CD14-positive monocyte (primary cell): ENCODE data around the gene OR2V1. TPM values are rescaled to one million over a fixed set of nuclear protein-coding genes. Genes with fewer than 3 reads are reported as not detected.

Source experiments
- DNase-seq, 3 donors: peaks; one replicate each; pipeline ENCODE4 v3.0.0-alpha.2; 2011 to 2022
- H2AFZ ChIP-seq: 2 replicates; pipeline ENCODE4 v1.6.0; 2012; ENCODE audit warnings: mild to moderate bottlenecking, low read depth, low read length, inconsistent platforms; ENCODE audit not compliant: insufficient read depth, poor library complexity, severe bottlenecking
- H3K27ac ChIP-seq, 2 donors: 1 replicate in 1 of 2; 2 replicates in 1 of 2; pipeline ENCODE4 v1.5.1; 2012 to 2013; ENCODE audit warnings: low read length in 2 of 2, control low read depth in 1 of 2, inconsistent platforms in 1 of 2, low read depth in 1 of 2, mild to moderate bottlenecking in 1 of 2
- H3K27me3 ChIP-seq, 2 donors: one replicate each; pipeline versions ENCODE4 v1.6.0 to v1.6.1; 2011 to 2013; ENCODE audit warnings: low read length in 2 of 2; ENCODE audit not compliant: control insufficient read depth in 2 of 2, insufficient read depth in 2 of 2
- H3K36me3 ChIP-seq, 2 donors: replicated peaks in 1 of 2; 1 replicate in 1 of 2; 2 replicates in 1 of 2; pipeline versions ENCODE4 v1.5.1 to v1.6.1; 2012 to 2013; ENCODE audit warnings: low read length in 2 of 2, control low read depth in 1 of 2, inconsistent platforms in 1 of 2, mild to moderate bottlenecking in 1 of 2; ENCODE audit not compliant: insufficient read depth in 2 of 2, control insufficient read depth in 1 of 2
- H3K4me1 ChIP-seq, 2 donors: 1 replicate in 1 of 2; 2 replicates in 1 of 2; pipeline versions ENCODE4 v1.5.1 to v1.6.1; 2012 to 2013; ENCODE audit warnings: low read length in 2 of 2, control low read depth in 1 of 2, inconsistent platforms in 1 of 2, mild to moderate bottlenecking in 1 of 2, moderate library complexity in 1 of 2; ENCODE audit not compliant: insufficient read depth in 2 of 2, control insufficient read depth in 1 of 2
- H3K4me2 ChIP-seq: replicated peaks from 2 replicates; pipeline ENCODE3; 2012; ENCODE audit warnings: low read length, moderate library complexity, mild to moderate bottlenecking; ENCODE audit not compliant: poor library complexity, severe bottlenecking; ENCODE audit errors: extremely low read depth
- H3K4me3 ChIP-seq, 3 experiments: fragments of 200-600 bp in 1 of 3; sonication (generic) in 1 of 3; replicated peaks in 1 of 3; 1 replicate in 2 of 3; 2 replicates in 1 of 3; pipeline ENCODE4 v1.5.1; 2011 to 2013; ENCODE audit warnings: low read length in 3 of 3, mild to moderate bottlenecking in 3 of 3, control low read depth in 2 of 3, low read depth in 2 of 3, inconsistent platforms in 1 of 3, moderate library complexity in 1 of 3
- H3K79me2 ChIP-seq: 2 replicates; pipeline ENCODE4 v1.6.0; 2012; ENCODE audit warnings: mild to moderate bottlenecking, control low read depth, inconsistent platforms, low read length, moderate library complexity; ENCODE audit not compliant: insufficient read depth
- H3K9ac ChIP-seq: 2 replicates; pipeline ENCODE4 v1.6.0; 2017; ENCODE audit warnings: low read length, mild to moderate bottlenecking; ENCODE audit not compliant: insufficient read depth, poor library complexity, severe bottlenecking
- H3K9me3 ChIP-seq, 2 donors: replicated peaks in 1 of 2; 1 replicate in 1 of 2; 2 replicates in 1 of 2; pipeline versions ENCODE4 v1.5.1 to v1.6.1; 2012 to 2013; ENCODE audit warnings: low read length in 2 of 2, control low read depth in 1 of 2; ENCODE audit not compliant: control insufficient read depth in 1 of 2, insufficient read depth in 1 of 2
- H4K20me1 ChIP-seq: 2 replicates; pipeline ENCODE4 v1.6.0; 2012; ENCODE audit warnings: mild to moderate bottlenecking, low read length, control low read depth, moderate library complexity; ENCODE audit not compliant: insufficient read depth
- H3K27ac Mint-ChIP-seq, 7 donors: one replicate each; pipeline ENCODE4 v1.8.0; 2020; ENCODE audit warnings: mild to moderate bottlenecking in 7 of 7, mixed read lengths in 7 of 7, moderate library complexity in 6 of 7, inconsistent platforms in 2 of 7
- H3K27me3 Mint-ChIP-seq, 3 donors: one replicate each; pipeline ENCODE4 v1.8.0; 2021 to 2022; ENCODE audit warnings: low read depth in 3 of 3, mild to moderate bottlenecking in 3 of 3, mixed read lengths in 3 of 3, moderate library complexity in 3 of 3, inconsistent platforms in 1 of 3
- H3K36me3 Mint-ChIP-seq, 2 donors: one replicate each; pipeline ENCODE4 v1.8.0; 2020; ENCODE audit warnings: mixed read lengths in 2 of 2, inconsistent platforms in 1 of 2, mild to moderate bottlenecking in 1 of 2
- H3K4me1 Mint-ChIP-seq: one replicate; pipeline ENCODE4 v1.8.0; 2020; ENCODE audit warnings: mild to moderate bottlenecking, mixed read lengths
- H3K4me3 Mint-ChIP-seq, 2 donors: one replicate each; pipeline ENCODE4 v1.8.0; 2020; ENCODE audit warnings: mild to moderate bottlenecking in 2 of 2, mixed read lengths in 2 of 2, moderate library complexity in 1 of 2
- H3K9me3 Mint-ChIP-seq, 7 donors: one replicate each; pipeline ENCODE4 v1.8.0; 2020 to 2022; ENCODE audit warnings: mixed read lengths in 7 of 7, mild to moderate bottlenecking in 6 of 7, moderate library complexity in 6 of 7, inconsistent platforms in 2 of 7
- WGBS: methylation state at CpG from one replicate; pipeline ENCODE4 v1.1.5; 2013; ENCODE audit warnings: missing lambda C conversion rate; ENCODE audit not compliant: insufficient coverage; 5-methylcytosine and 5-hydroxymethylcytosine counted together
- intact Hi-C, 2 donors: fragments of 100-400 bp; cut with micrococcal nuclease; formaldehyde crosslinking; loops; one replicate each; pipeline versions ENCODE4 v1.15.0 to v1.15.1; 2023
- polyA plus RNA-seq, 3 donors: library from polyadenylated mRNA; depleted of rRNA in 1 of 3; unstranded in 2 of 3; stranded (reverse) in 1 of 3; fragments of 300-500 nt in 2 of 3; fragments of >200 nt in 1 of 3; fragmentation: Illumina TruSeq in 2 of 3; gene quantifications; 1 replicate in 2 of 3; 2 replicates in 1 of 3; pipeline ENCODE4 v1.2.3, GENCODE V29; 2012 to 2021
- TF ChIP-seq, protein P1 (sequence below): fragments of 200-600 bp; IDR thresholded peaks from one replicate; pipeline ENCODE4 v1.8.0; 2022; ENCODE audit warnings: antibody characterized with exemption, mild to moderate bottlenecking

The OR2V1 gene
- polyA plus RNA-seq, 3 donors: not detected

DNA sequence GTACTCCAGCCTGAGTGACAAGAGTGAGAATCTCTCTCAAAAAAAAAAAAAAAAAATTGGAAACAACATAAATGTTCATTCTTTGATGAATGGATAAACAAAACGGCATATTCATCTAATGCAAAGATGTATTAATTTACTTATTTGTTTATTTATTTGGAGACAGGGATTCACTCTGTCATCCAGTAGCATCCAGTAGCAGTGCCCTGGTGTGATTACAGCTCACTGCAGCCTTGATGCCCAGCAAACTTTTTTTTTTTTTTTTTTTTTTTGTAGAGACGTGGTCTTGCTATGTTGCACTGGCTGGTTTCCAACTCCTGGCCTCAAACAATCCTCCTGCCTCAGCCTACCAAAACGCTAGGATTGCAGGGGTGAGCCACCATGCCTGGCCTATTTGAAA, 40.8 kb upstream of the OR2V1 start:
- Histone ChIP-seq H2AFZ (no peak overlapping the region), H3K9ac (no peak overlapping the region), H3K4me2 (no peak overlapping the region), H3K27ac (no peak overlapping the region), H3K79me2 (no peaks in the 10 kb centered on the region), H3K4me3 (no peak overlapping the region), H3K4me1 (peaks cover 17 to 25% of the 10 kb centered on the region in 2 donors), H3K27me3 (peaks cover 53 to 87% of the 10 kb centered on the region in 2 donors), H3K36me3 (no peaks in the 10 kb centered on the region), H3K9me3 (peaks cover 0 to 27% of the 10 kb centered on the region in 2 donors), H4K20me1 (no peaks in the 10 kb centered on the region)
- TF ChIP-seq, protein P1, sequence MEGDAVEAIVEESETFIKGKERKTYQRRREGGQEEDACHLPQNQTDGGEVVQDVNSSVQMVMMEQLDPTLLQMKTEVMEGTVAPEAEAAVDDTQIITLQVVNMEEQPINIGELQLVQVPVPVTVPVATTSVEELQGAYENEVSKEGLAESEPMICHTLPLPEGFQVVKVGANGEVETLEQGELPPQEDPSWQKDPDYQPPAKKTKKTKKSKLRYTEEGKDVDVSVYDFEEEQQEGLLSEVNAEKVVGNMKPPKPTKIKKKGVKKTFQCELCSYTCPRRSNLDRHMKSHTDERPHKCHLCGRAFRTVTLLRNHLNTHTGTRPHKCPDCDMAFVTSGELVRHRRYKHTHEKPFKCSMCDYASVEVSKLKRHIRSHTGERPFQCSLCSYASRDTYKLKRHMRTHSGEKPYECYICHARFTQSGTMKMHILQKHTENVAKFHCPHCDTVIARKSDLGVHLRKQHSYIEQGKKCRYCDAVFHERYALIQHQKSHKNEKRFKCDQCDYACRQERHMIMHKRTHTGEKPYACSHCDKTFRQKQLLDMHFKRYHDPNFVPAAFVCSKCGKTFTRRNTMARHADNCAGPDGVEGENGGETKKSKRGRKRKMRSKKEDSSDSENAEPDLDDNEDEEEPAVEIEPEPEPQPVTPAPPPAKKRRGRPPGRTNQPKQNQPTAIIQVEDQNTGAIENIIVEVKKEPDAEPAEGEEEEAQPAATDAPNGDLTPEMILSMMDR: no peak
- Mint-ChIP-seq H3K9me3 (peaks cover 0 to 29% (median 21%) of the 10 kb centered on the region in 7 donors), H3K4me1 (peaks cover 35% of the 10 kb centered on the region), H3K27ac (peak overlapping the region in 1 of 7 donors; percentile 0), H3K27me3 (peaks cover 82 to 90% (median 83%) of the 10 kb centered on the region in 3 donors), H3K4me3 (peak overlapping the region in 1 of 2 donors; percentile 59), H3K36me3 (peaks cover 4 to 14% of the 10 kb centered on the region in 2 donors)
- no CpG with 5 or more reads among the region's 3 CpGs for WGBS
- no peak for DNase-seq
- intact Hi-C loops: no loop called here

DNA sequence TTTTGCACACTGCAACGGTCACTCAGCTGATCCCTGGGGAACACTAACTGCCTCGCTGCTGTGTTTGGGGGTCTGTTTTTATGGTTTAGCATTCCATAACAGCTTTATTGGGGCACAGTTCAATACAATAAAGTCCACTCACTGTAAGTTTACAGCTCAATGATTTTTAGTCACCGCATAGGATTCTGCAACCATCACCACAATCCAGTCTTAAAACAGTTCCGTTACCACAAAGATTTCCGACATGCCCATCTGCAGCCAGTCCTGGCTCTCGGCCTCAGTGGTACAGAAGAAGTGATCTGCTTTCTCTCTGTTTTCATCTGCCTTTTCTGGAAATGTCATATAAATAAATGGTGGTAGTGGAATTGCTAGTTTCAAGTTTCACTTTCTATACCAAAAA, 40.0 kb upstream of the OR2V1 start:
- peak overlapping the region in 1 of 2 donors; percentile 81 for H3K4me3 Mint-ChIP-seq
- peaks cover 35% of the 10 kb centered on the region for H3K4me1 Mint-ChIP-seq
- intact Hi-C loops: no loop called here

More for the DNA sequence above, 40.0 kb upstream of the OR2V1 start:
- Histone ChIP-seq H4K20me1 (no peaks in the 10 kb centered on the region), H3K79me2 (no peaks in the 10 kb centered on the region), H3K36me3 (no peaks in the 10 kb centered on the region), H3K9me3 (peaks cover 0 to 27% of the 10 kb centered on the region in 2 donors), H3K27ac (no peak overlapping the region), H3K9ac (no peak overlapping the region), H3K4me1 (peaks cover 17 to 25% of the 10 kb centered on the region in 2 donors), H3K27me3 (peaks cover 56 to 90% of the 10 kb centered on the region in 2 donors), H3K4me2 (no peak overlapping the region), H3K4me3 (no peak overlapping the region), H2AFZ (no peak overlapping the region)
- Mint-ChIP-seq H3K36me3 (peaks cover 4 to 14% of the 10 kb centered on the region in 2 donors), H3K27me3 (peaks cover 86 to 94% (median 88%) of the 10 kb centered on the region in 3 donors), H3K9me3 (peaks cover 0 to 29% (median 21%) of the 10 kb centered on the region in 7 donors), H3K27ac (no peak overlapping the region)
- no peak for DNase-seq
- TF ChIP-seq, protein P1: no peak
- 62% methylated on average over 2 of the region's 6 CpGs for WGBS
